GM12874 (cell line): ENCODE results near the gene PPP6R3.

Experiments used
- CTCF ChIP-seq: IDR thresholded peaks from 2 replicates; pipeline ENCODE4 v1.5.1; 2011; ENCODE audit warnings: low read depth, mild to moderate bottlenecking, control low read depth, low read length, moderate library complexity; ENCODE audit not compliant: insufficient read depth

Gene PPP6R3

GRCh38 chr11:68538025-68538424, 77.5 kb downstream of the PPP6R3 start:
- TF ChIP-seq CTCF, result no peak

GRCh38 chr11:68539395-68539794, 78.8 kb downstream of the PPP6R3 start:
- no peak for TF ChIP-seq CTCF

- TF ChIP-seq CTCF, result no peak
Observed at GRCh38 chr11:68541116-68541515, 80.6 kb downstream of the PPP6R3 start.

- no peak for TF ChIP-seq CTCF
Observed at GRCh38 chr11:68541991-68542390, 81.4 kb downstream of the PPP6R3 start.

- no peak for TF ChIP-seq CTCF
Observed at GRCh38 chr11:68542617-68543016, 82.1 kb downstream of the PPP6R3 start.

GRCh38 chr11:68543594-68543993, 83.0 kb downstream of the PPP6R3 start:
- no peak for TF ChIP-seq CTCF

- no peak for TF ChIP-seq CTCF
Observed at GRCh38 chr11:68545347-68545746, 84.8 kb downstream of the PPP6R3 start.

GRCh38 chr11:68545796-68546195, 85.2 kb downstream of the PPP6R3 start:
- TF ChIP-seq CTCF, result no peak
